ENCODE results near the gene ZFAND3. TPM values are rescaled to one million over a fixed set of nuclear protein-coding genes. Genes with fewer than 3 reads are reported as not detected.

The ZFAND3 gene
- total and polyA plus RNA-seq, 2 donors (not counting 1 experiment from before 2014, with no cell fraction given) = 13.5 to 58.3 TPM

GRCh38 chr6:37906121-37906520, 86.6 kb downstream of the ZFAND3 start:
- H3K27ac Mint-ChIP-seq = no peak overlapping the region
- TF ChIP-seq CTCF (IDR thresholded peaks at IDR 0.05) = no peak
- TF ChIP-seq EZH2 (IDR thresholded peaks at IDR 0.05; ENCODE audit: borderline replicate concordance, insufficient read depth, low read depth, low read length, poor library complexity, severe bottlenecking) = no peak
- WGBS (ENCODE audit: insufficient coverage) = no CpG with 5 or more reads among the region's 4 CpGs
- no peak for DNase-seq
- H3K9me3 ChIP-seq (ENCODE audit: control extremely low read depth in 1 of 3, control insufficient read depth in 2 of 3, insufficient read depth in 1 of 3, low read length in 2 of 3) = no peaks in the 10 kb centered on the region
- intact Hi-C loops (cut with micrococcal nuclease) = loop anchor here (5.0 kb wide), 1 partner anchor 36 kb away; no protein-coding TSS in a partner anchor
- H3K79me2 ChIP-seq (ENCODE audit: control insufficient read depth, insufficient read depth, low read length) = peaks cover 95% of the 10 kb centered on the region
- peaks cover 5 to 12% of the 10 kb centered on the region in 2 donors for H3K4me1 ChIP-seq (ENCODE audit: control insufficient read depth in 2 of 2, insufficient read depth in 2 of 2, low read length in 2 of 2)
- H3K27me3 Mint-ChIP-seq = no peaks in the 10 kb centered on the region
- peaks cover 55% of the 10 kb centered on the region for H4K20me1 ChIP-seq (ENCODE audit: control insufficient read depth, insufficient read depth, low read length, poor library complexity, severe bottlenecking)
- H3K4me1 Mint-ChIP-seq = peaks cover 53% of the 10 kb centered on the region
- no peak overlapping the region for H3K9ac ChIP-seq (ENCODE audit: low read length)
- no peak overlapping the region for H3K4me2 ChIP-seq (replicated peaks; ENCODE audit: low read depth, low read length, poor library complexity, severe bottlenecking)
- ChIA-PET POLR2A (no interaction called here), CTCF (no interaction called here)
- H3K36me3 ChIP-seq (replicated peaks in 1 of 2; ENCODE audit: control extremely low read depth in 1 of 2, control insufficient read depth in 1 of 2, extremely low read depth in 1 of 2, insufficient read depth in 2 of 2, low read length in 1 of 2) = peaks cover 0 to 1% of the 10 kb centered on the region in 2 experiments
- no peaks in the 10 kb centered on the region for H3K9me3 Mint-ChIP-seq (ENCODE audit: insufficient read depth)
- H3K4me3 ChIP-seq (ENCODE audit: control extremely low read depth in 1 of 5, extremely low read depth in 1 of 5, insufficient read depth in 1 of 5, low read depth in 2 of 5, low read length in 4 of 5) = no peak overlapping the region
- no peaks in the 10 kb centered on the region for H3K27me3 ChIP-seq (replicated peaks in 1 of 4; ENCODE audit: control extremely low read depth in 1 of 4, control insufficient read depth in 3 of 4, insufficient read depth in 4 of 4, low read length in 3 of 4)
- H2AFZ ChIP-seq (ENCODE audit: insufficient read depth, low read depth, low read length, poor library complexity, severe bottlenecking) = no peak overlapping the region
- H3K4me3 Mint-ChIP-seq = no peak overlapping the region
- H3K27ac ChIP-seq (ENCODE audit: low read length in 2 of 2) = no peak overlapping the region
- no peak for ATAC-seq (ENCODE audit: low read depth)

- CTCF ChIA-PET = no interaction called here
- ATAC-seq (ENCODE audit: low read depth) (no peak), DNase-seq (no peak)
- Histone ChIP-seq H3K9me3 (ENCODE audit: control extremely low read depth in 1 of 3, control insufficient read depth in 2 of 3, insufficient read depth in 1 of 3, low read length in 2 of 3) (no peaks in the 10 kb centered on the region), H3K36me3 (replicated peaks in 1 of 2; ENCODE audit: control extremely low read depth in 1 of 2, control insufficient read depth in 1 of 2, extremely low read depth in 1 of 2, insufficient read depth in 2 of 2, low read length in 1 of 2) (no peaks in the 10 kb centered on the region), H4K20me1 (ENCODE audit: control insufficient read depth, insufficient read depth, low read length, poor library complexity, severe bottlenecking) (peaks cover 41% of the 10 kb centered on the region), H3K9ac (ENCODE audit: low read length) (no peak overlapping the region), H2AFZ (ENCODE audit: insufficient read depth, low read depth, low read length, poor library complexity, severe bottlenecking) (no peak overlapping the region), H3K27me3 (replicated peaks in 1 of 4; ENCODE audit: control extremely low read depth in 1 of 4, control insufficient read depth in 3 of 4, insufficient read depth in 4 of 4, low read length in 3 of 4) (no peaks in the 10 kb centered on the region), H3K4me1 (ENCODE audit: control insufficient read depth in 2 of 2, insufficient read depth in 2 of 2, low read length in 2 of 2) (peaks cover 5 to 13% of the 10 kb centered on the region in 2 donors), H3K79me2 (ENCODE audit: control insufficient read depth, insufficient read depth, low read length) (peaks cover 93% of the 10 kb centered on the region), H3K4me3 (ENCODE audit: control extremely low read depth in 1 of 5, extremely low read depth in 1 of 5, insufficient read depth in 1 of 5, low read depth in 2 of 5, low read length in 4 of 5) (no peak overlapping the region), H3K27ac (ENCODE audit: low read length in 2 of 2) (no peak overlapping the region), H3K4me2 (replicated peaks; ENCODE audit: low read depth, low read length, poor library complexity, severe bottlenecking) (no peak overlapping the region)
- TF ChIP-seq CTCF (IDR thresholded peaks at IDR 0.05) (no peak), EZH2 (IDR thresholded peaks at IDR 0.05; ENCODE audit: borderline replicate concordance, insufficient read depth, low read depth, low read length, poor library complexity, severe bottlenecking) (no peak)
- Mint-ChIP-seq H3K9me3 (ENCODE audit: insufficient read depth) (no peaks in the 10 kb centered on the region), H3K27ac (no peak overlapping the region), H3K4me3 (no peak overlapping the region), H3K27me3 (no peaks in the 10 kb centered on the region), H3K4me1 (peaks cover 58% of the 10 kb centered on the region)
- intact Hi-C loops (cut with micrococcal nuclease) = no loop called here
- WGBS (ENCODE audit: insufficient coverage) = no CpG with 5 or more reads among the region's 3 CpGs
- POLR2A ChIA-PET = no interaction called here
Measured at GRCh38 chr6:37910998-37911397, 91.5 kb downstream of the ZFAND3 start.
